Muscle of back (tissue), 11 donors: ENCODE results near the gene CNKSR2. TPM values are rescaled to one million over a fixed set of nuclear protein-coding genes. Genes with fewer than 3 reads are reported as not detected.

Experiments
- DNase-seq, 3 donors: peaks; one replicate each; pipeline versions ENCODE4 v3.0.0 to v3.0.0-alpha.2; 2013
- polyA plus RNA-seq, 10 donors: library from polyadenylated mRNA; unstranded; fragments of 120-200 nt; gene quantifications; one replicate each; pipeline ENCODE4 v1.2.1, GENCODE V29; 2013; ENCODE audit not compliant: insufficient read length in 10 of 10

The CNKSR2 gene
- polyA plus RNA-seq, 10 donors = 1.7 to 5.4 (median 2.6) TPM

DNA sequence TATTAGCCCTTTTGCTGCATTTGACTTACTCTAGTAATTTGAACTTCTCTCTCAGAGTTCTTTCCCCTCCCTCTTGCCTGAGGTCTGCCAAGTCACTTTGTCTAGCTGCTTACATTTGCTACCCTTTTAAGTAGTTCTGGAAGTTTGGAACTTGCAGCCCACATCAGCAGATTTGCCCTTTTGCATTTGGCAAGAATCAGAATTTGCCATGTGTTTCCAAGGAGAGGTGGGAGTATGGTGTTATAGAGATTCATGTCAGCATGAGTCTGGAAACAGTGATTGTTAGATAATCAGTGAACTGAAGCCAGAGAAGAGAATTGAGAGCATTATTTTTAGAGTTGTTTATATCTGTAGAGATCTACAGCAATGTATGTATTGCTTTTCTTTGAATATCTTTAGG is 231.8 kb downstream of the CNKSR2 start:
- peak in 2 of 3 donors; percentile 6 for DNase-seq

- DNase-seq = no peak
These were observed 235.9 kb downstream of the CNKSR2 start for GRCh38 chrX:21610168-21610567.

GRCh38 chrX:21612154-21612553 is 237.9 kb downstream of the CNKSR2 start:
- DNase-seq = no peak

DNA sequence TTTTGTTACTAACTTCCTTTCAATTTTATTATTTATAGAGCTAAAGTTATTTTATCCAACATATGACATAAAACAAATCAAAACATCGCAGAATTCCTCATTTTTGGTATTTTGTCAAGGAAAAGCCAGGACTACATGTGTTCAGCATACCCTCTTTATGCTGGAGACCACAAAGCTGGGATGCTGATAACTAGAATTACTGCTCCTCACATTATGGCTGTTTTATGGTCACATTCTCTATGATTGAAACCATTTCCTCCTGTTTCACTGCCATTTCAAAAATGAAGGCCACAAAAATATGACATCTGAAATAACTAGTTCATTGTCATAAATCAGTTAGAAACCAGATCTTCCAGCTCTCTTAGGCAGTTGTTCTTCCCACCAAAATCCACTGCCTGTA is 242.2 kb downstream of the CNKSR2 start:
- no peak for DNase-seq

GRCh38 chrX:21620234-21620633 is 246.0 kb downstream of the CNKSR2 start:
- DNase-seq = no peak

- DNase-seq = no peak
These were observed 249.7 kb downstream of the CNKSR2 start for GRCh38 chrX:21623778-21624501.

DNA sequence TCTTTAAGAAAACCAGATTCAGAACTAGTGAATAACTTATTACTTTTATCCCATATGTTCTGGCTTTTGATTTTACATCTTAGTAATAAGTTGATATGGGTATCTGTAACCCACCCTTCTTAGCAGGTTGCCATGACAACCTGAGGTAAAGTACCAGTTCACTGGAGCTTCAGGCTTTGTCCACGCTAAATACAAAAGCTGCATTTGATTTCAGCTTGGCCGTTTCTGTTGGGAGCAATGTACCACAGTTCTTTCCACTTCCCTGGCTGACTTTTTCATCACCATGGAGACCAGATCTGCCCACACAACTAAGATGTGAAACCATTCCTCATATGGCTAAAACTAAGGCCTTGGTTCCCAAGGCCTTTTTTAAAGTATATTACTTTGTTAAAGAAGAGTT is 257.8 kb downstream of the CNKSR2 start:
- peak in 2 of 3 donors; percentile 13 to 33 for DNase-seq

DNA sequence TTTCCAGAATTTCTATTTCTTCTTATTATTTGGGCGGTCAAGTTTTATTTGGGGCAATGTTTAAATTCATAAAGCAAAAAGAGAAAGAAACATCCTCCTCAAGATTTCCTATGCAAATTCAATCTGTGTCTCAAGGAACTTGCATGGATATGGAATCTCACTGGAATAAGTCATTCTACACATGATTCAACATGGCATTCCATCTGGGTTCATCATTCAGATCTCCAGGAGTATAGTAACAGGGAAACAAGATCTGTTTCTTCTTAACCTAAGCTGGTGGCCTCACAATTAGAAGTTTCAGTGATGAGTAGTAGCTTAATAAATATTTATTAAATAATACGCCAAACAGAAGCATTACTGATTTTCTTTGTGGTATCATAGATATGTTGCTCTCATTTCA is 264.1 kb downstream of the CNKSR2 start:
- DNase-seq = peak in 1 of 3 donors; percentile 27

GRCh38 chrX:21639775-21640174 is 265.6 kb downstream of the CNKSR2 start:
- no peak for DNase-seq

DNA sequence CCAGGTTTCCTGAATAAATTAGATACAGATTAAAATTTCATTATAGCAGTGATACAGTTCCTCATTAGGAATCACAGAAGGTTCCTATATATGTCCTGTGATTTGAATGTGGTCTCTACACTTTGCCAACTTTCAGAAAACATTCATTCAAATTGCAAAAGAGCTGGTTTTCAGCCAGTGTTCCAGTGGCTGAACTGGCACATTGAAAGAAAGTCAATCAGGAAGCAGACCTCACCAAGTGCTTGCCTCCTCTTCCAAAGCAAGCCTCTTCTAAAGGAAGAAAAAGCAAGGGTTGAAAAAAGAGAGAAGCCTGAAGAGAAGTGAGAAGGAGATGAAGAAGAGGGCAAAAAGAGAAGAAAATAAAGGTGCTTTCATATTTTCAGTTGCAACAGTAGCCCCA is 271.2 kb downstream of the CNKSR2 start:
- DNase-seq = no peak

DNA sequence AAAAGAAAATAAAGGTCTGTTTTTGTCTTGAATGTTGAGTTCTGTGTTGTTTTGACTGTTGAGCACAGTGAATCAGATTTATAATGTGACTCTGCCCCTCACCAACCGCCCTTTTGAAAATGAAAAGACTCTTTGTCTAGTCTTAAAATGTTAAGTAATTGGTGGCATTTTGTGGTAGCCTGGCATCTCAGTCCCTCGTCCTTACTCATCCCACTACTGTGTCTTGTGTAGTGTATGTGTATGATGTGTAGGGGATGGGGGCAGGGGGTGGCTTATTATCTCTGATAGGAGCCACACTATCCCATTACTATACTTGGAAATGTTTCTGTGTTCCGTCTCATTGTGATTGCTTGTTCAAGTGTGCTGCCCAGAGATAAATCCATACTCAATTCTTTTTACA is 271.7 kb downstream of the CNKSR2 start:
- no peak for DNase-seq

- peak in 1 of 3 donors; percentile 36 for DNase-seq
These were observed 281.8 kb downstream of the CNKSR2 start for GRCh38 chrX:21655901-21656586.

GRCh38 chrX:21656587-21657317 is 282.5 kb downstream of the CNKSR2 start:
- DNase-seq = no peak

- no peak for DNase-seq
These were observed 283.3 kb downstream of the CNKSR2 start for GRCh38 chrX:21657318-21658151.

DNA sequence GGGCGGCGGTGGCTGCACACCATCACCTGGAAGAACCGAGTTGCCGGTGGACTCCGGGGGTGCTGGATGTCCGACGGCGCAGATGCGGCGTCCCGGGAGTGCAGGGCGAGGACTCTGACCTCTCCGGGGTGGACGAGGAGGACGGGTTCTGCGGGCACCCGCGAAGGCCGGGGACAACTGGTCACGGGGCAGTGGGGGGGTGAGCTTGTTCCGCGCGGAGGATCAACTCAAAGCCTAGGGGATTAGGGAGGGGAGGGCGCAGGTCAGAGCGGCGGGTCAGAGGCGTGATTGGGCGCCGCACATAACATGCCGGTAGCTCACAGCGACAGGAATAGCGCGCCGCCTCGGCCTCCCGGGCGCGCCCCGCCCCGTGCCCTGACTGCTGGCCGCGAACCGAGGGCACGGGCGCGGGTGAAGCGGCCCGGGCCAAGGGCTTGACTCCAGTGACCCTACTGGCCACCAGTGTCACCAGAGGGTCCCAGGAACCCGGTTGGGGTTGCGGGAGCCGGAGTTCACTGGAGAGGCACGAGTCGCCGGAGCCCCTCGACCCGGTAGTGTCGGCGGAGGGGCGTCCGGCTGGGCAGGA is 284.0 kb downstream of the CNKSR2 start, which contains the start of gene KLHL34:
Gene KLHL34, minus strand, starts transcription at position 179 of the 586 bp plus-strand sequence. CDS start 542 bp downstream, outside the sequence.
- DNase-seq = peak in 2 of 3 donors; percentile 7 to 11

- no peak for DNase-seq
These were observed 284.5 kb downstream of the CNKSR2 start for GRCh38 chrX:21658746-21659145.

- DNase-seq = no peak
These were observed 285.1 kb downstream of the CNKSR2 start for GRCh38 chrX:21659320-21659719.

- DNase-seq = no peak
These were observed 285.9 kb downstream of the CNKSR2 start for GRCh38 chrX:21660156-21660555.

GRCh38 chrX:21661316-21661715 is 287.1 kb downstream of the CNKSR2 start:
- no peak for DNase-seq

DNA sequence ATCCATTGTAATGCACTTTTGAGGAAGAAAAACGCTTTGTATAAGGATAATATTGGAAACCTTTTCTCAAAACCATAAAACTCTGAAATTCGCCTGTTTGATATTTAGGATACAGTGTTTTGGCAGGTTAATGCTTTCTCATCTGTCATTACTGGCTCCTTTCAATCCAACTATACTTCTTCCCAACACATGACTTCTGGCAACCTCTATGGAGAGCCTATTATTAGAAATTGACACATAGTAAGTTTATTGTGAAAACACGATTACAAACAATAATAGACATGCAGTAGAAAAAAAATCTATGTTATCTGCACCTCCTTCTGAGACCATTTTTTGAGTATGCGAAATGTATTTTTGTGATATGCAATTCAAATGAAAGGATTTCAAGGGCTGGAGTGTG is 288.5 kb downstream of the CNKSR2 start:
- no peak for DNase-seq

DNA sequence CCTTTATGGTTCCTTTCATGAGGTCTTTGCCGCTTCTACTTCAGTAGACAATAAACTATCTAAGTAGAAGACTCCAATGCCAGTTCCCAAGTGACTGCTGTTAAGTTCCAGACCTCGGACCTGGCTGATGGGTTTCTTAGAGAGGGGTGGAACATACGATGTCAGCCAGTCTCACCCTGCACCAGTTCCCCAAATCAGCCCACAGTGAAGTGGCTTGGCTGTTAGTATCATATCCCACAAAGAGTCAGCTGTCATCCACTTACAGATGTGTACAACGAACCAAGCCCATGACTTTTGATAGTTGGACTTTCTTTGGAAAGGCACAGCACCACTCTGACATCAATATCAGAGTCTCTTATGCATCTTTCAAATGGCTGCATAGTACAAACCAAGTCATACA is 292.0 kb downstream of the CNKSR2 start:
- DNase-seq = no peak
